Vagina (tissue), 2 donors: ENCODE results near the gene CCNY.

ENCODE experiments used
- POLR2A ChIP-seq, 2 donors: fragments of 450-650 bp; IDR thresholded peaks; one replicate each; pipeline ENCODE4 v1.6.1; 2017; ENCODE audit warnings: antibody characterized with exemption in 2 of 2, mild to moderate bottlenecking in 2 of 2, moderate library complexity in 2 of 2
- TF ChIP-seq, protein P1 (sequence below), 3 experiments: fragments of 450-650 bp in 2 of 3; fragments of 200-600 bp in 1 of 3; sonication (generic) in 1 of 3; IDR thresholded peaks; one replicate each; pipeline ENCODE4 v1.5.1; 2017 to 2019; ENCODE audit warnings: antibody characterized with exemption in 3 of 3, mild to moderate bottlenecking in 2 of 3, moderate library complexity in 2 of 3

GRCh38 chr10:35353805-35354204 is 17.5 kb downstream of the CCNY start:
- TF ChIP-seq, protein P1, sequence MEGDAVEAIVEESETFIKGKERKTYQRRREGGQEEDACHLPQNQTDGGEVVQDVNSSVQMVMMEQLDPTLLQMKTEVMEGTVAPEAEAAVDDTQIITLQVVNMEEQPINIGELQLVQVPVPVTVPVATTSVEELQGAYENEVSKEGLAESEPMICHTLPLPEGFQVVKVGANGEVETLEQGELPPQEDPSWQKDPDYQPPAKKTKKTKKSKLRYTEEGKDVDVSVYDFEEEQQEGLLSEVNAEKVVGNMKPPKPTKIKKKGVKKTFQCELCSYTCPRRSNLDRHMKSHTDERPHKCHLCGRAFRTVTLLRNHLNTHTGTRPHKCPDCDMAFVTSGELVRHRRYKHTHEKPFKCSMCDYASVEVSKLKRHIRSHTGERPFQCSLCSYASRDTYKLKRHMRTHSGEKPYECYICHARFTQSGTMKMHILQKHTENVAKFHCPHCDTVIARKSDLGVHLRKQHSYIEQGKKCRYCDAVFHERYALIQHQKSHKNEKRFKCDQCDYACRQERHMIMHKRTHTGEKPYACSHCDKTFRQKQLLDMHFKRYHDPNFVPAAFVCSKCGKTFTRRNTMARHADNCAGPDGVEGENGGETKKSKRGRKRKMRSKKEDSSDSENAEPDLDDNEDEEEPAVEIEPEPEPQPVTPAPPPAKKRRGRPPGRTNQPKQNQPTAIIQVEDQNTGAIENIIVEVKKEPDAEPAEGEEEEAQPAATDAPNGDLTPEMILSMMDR (IDR thresholded peaks at IDR 0.05): no peak
- no peak for TF ChIP-seq POLR2A (IDR thresholded peaks at IDR 0.05)
